GM12878 (cell line): ENCODE measurements around the gene METTL3. TPM values are rescaled to one million over a fixed set of nuclear protein-coding genes. Genes with fewer than 3 reads are reported as not detected.

Experiments used
- CEBPZ ChIP-seq: fragments of 150-350 bp; IDR thresholded peaks from 2 replicates; pipeline ENCODE4 v1.6.1; 2016; ENCODE audit warnings: low read depth, low read length
- FOXM1 ChIP-seq: IDR thresholded peaks from 2 replicates; pipeline ENCODE4 v1.6.1; 2012; ENCODE audit warnings: low read depth, mild to moderate bottlenecking, inconsistent platforms, low read length, moderate library complexity
- MTA2 ChIP-seq: fragments of 450-650 bp; IDR thresholded peaks from 2 replicates; pipeline ENCODE4 v1.6.1; 2016; ENCODE audit warnings: low read depth, mild to moderate bottlenecking, moderate library complexity
- RAD21 ChIP-seq: IDR thresholded peaks from 2 replicates; pipeline ENCODE4 v1.6.1; 2011; ENCODE audit warnings: mild to moderate bottlenecking, low read depth, low read length, moderate library complexity; ENCODE audit not compliant: insufficient read depth
- SMC3 ChIP-seq: IDR thresholded peaks from 2 replicates; pipeline ENCODE4 v1.6.1; 2011; ENCODE audit warnings: low read length, improper control_type of control experiment, borderline replicate concordance
- ZNF24 ChIP-seq: fragments of 450-650 bp; IDR thresholded peaks from 2 replicates; pipeline ENCODE4 v1.6.1; 2017; ENCODE audit warnings: antibody characterized with exemption, mild to moderate bottlenecking
- ZNF274 ChIP-seq: IDR thresholded peaks from one replicate; pipeline ENCODE4 v1.8.0; 2011; ENCODE audit not compliant: insufficient read length, insufficient read depth
- polyA plus RNA-seq, 11 experiments: library from polyadenylated mRNA; depleted of rRNA in 4 of 11; unstranded in 6 of 11; stranded (reverse) in 5 of 11; fragments of >200 nt; fragmentation: Nextera tagmentation in 4 of 11; fragmentation: Illumina TruSeq in 1 of 11; extraction: Ambion mirVana in 4 of 11; extraction: Trizol in 1 of 11; gene quantifications; 1 replicate in 1 of 11; 2 replicates in 10 of 11; pipeline versions ENCODE4 v1.2.1 to v1.2.3, GENCODE V29; 2011 to 2016; ENCODE audit warnings: inconsistent platforms in 2 of 11, missing spikeins in 2 of 11, low read depth in 1 of 11
- total RNA-seq, 4 experiments: library from RNA; depleted of rRNA in 3 of 4; stranded (reverse); fragments of >200 nt in 3 of 4; fragmentation: Illumina TruSeq in 1 of 4; extraction: Trizol in 1 of 4; gene quantifications; 2 replicates each; pipeline versions ENCODE4 v1.2.1 to v1.2.3, GENCODE V29; 2013 to 2021
- TF ChIP-seq, protein P1 (sequence below): fragments of 450-650 bp; IDR thresholded peaks from 2 replicates; pipeline ENCODE4 v1.6.1; 2017; ENCODE audit warnings: mild to moderate bottlenecking, moderate library complexity
- TF ChIP-seq, protein P2 (sequence below): fragments of 150-350 bp; IDR thresholded peaks from 2 replicates; pipeline ENCODE4 v1.6.1; 2014; ENCODE audit warnings: mild to moderate bottlenecking, low read depth, low read length
- TF ChIP-seq, protein P3 (sequence below): fragments of 450-650 bp; formaldehyde crosslinking; IDR thresholded peaks from 2 replicates; pipeline ENCODE4 v1.4.0; 2022; ENCODE audit warnings: mild to moderate bottlenecking, moderate library complexity
- TF ChIP-seq, protein P4 (sequence below): fragments of 450-650 bp; formaldehyde crosslinking; IDR thresholded peaks from 2 replicates; pipeline ENCODE4 v1.5.0; 2022; ENCODE audit warnings: mild to moderate bottlenecking, missing genetic modification characterization

Gene METTL3
- total and polyA plus RNA-seq, 10 of the 15 experiments (the other 5 are each of a cell fraction or from before 2014, with no cell fraction given), result 32.8 to 165 (median 65.5) TPM

DNA sequence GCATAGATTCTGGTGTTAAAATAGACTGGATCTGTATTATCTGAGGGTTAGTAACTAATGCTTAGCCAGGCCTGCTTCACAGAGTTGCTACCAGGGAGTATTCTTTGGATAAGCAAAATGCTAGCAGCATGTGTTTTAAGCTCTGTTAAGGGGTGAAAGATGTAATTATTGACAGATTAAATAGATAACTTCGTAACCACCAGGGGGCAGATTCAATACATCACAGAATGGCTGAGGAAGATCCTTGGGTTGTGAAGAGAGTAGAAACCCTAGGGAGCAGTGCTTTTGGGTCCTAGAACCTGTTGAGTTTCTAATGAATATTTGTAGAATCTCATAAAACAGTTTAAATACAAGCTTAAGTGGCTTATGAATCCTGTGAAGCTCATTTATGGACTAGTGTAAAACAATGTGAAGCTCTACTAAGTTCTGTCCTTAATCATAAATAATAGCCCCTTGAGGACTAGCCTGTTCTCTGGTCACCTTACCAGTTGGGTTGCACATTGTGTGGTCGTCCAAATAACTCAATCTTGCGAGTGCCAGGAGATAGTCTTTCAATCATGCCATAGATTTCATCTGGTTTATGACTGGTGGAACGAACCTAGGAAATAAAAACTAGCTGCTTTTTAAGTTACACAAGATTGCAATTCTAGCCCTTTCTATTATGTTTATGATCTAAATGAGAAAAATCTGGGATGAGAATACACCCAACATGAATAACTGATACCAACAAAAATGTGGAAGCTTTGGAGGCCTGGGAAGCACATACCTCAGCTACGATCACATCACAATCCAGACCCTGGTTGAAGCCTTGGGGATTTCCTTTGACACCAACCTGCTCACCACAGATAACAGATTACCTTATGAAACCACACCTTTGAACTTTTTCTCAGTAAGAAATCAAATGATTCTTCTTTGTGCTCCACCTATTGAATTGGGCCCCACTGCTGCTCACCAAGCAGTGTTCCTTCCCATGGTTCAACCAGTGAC is 12.3 kb downstream of the METTL3 start (continued):
- TF ChIP-seq CEBPZ (no peak), MTA2 (peak; percentile 39; the same call in 1 of the 2 replicates), FOXM1 (no peak), RAD21 (peak; percentile 74), SMC3 (peak; percentile 83; the same call in 1 of the 2 replicates), ZNF24 (0 out of 2 replicates have a peak, but pooled peaks have one; percentile 15), ZNF274 (no peak)
- TF ChIP-seq, protein P1, sequence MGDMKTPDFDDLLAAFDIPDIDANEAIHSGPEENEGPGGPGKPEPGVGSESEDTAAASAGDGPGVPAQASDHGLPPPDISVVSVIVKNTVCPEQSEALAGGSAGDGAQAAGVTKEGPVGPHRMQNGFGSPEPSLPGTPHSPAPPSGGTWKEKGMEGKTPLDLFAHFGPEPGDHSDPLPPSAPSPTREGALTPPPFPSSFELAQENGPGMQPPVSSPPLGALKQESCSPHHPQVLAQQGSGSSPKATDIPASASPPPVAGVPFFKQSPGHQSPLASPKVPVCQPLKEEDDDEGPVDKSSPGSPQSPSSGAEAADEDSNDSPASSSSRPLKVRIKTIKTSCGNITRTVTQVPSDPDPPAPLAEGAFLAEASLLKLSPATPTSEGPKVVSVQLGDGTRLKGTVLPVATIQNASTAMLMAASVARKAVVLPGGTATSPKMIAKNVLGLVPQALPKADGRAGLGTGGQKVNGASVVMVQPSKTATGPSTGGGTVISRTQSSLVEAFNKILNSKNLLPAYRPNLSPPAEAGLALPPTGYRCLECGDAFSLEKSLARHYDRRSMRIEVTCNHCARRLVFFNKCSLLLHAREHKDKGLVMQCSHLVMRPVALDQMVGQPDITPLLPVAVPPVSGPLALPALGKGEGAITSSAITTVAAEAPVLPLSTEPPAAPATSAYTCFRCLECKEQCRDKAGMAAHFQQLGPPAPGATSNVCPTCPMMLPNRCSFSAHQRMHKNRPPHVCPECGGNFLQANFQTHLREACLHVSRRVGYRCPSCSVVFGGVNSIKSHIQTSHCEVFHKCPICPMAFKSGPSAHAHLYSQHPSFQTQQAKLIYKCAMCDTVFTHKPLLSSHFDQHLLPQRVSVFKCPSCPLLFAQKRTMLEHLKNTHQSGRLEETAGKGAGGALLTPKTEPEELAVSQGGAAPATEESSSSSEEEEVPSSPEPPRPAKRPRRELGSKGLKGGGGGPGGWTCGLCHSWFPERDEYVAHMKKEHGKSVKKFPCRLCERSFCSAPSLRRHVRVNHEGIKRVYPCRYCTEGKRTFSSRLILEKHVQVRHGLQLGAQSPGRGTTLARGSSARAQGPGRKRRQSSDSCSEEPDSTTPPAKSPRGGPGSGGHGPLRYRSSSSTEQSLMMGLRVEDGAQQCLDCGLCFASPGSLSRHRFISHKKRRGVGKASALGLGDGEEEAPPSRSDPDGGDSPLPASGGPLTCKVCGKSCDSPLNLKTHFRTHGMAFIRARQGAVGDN, result peak; percentile 46; the same call in 1 of the 2 replicates
- TF ChIP-seq, protein P2, sequence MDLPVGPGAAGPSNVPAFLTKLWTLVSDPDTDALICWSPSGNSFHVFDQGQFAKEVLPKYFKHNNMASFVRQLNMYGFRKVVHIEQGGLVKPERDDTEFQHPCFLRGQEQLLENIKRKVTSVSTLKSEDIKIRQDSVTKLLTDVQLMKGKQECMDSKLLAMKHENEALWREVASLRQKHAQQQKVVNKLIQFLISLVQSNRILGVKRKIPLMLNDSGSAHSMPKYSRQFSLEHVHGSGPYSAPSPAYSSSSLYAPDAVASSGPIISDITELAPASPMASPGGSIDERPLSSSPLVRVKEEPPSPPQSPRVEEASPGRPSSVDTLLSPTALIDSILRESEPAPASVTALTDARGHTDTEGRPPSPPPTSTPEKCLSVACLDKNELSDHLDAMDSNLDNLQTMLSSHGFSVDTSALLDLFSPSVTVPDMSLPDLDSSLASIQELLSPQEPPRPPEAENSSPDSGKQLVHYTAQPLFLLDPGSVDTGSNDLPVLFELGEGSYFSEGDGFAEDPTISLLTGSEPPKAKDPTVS, result no peak
- TF ChIP-seq, protein P3, sequence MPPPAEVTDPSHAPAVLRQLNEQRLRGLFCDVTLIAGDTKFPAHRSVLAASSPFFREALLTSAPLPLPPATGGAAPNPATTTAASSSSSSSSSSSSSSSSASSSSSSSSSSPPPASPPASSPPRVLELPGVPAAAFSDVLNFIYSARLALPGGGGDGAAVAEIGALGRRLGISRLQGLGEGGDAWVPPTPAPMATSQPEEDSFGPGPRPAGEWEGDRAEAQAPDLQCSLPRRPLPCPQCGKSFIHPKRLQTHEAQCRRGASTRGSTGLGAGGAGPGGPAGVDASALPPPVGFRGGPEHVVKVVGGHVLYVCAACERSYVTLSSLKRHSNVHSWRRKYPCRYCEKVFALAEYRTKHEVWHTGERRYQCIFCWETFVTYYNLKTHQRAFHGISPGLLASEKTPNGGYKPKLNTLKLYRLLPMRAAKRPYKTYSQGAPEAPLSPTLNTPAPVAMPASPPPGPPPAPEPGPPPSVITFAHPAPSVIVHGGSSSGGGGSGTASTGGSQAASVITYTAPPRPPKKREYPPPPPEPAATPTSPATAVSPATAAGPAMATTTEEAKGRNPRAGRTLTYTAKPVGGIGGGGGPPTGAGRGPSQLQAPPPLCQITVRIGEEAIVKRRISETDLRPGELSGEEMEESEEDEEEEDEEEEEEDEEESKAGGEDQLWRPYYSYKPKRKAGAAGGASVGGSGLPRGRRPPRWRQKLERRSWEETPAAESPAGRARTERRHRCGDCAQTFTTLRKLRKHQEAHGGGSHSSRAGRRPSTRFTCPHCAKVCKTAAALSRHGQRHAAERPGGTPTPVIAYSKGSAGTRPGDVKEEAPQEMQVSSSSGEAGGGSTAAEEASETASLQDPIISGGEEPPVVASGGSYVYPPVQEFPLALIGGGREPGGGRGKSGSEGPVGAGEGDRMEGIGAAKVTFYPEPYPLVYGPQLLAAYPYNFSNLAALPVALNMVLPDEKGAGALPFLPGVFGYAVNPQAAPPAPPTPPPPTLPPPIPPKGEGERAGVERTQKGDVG (CRISPR knock-in tag), result no peak
- TF ChIP-seq, protein P4, sequence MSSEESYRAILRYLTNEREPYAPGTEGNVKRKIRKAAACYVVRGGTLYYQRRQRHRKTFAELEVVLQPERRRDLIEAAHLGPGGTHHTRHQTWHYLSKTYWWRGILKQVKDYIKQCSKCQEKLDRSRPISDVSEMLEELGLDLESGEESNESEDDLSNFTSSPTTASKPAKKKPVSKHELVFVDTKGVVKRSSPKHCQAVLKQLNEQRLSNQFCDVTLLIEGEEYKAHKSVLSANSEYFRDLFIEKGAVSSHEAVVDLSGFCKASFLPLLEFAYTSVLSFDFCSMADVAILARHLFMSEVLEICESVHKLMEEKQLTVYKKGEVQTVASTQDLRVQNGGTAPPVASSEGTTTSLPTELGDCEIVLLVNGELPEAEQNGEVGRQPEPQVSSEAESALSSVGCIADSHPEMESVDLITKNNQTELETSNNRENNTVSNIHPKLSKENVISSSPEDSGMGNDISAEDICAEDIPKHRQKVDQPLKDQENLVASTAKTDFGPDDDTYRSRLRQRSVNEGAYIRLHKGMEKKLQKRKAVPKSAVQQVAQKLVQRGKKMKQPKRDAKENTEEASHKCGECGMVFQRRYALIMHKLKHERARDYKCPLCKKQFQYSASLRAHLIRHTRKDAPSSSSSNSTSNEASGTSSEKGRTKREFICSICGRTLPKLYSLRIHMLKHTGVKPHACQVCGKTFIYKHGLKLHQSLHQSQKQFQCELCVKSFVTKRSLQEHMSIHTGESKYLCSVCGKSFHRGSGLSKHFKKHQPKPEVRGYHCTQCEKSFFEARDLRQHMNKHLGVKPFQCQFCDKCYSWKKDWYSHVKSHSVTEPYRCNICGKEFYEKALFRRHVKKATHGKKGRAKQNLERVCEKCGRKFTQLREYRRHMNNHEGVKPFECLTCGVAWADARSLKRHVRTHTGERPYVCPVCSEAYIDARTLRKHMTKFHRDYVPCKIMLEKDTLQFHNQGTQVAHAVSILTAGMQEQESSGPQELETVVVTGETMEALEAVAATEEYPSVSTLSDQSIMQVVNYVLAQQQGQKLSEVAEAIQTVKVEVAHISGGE (CRISPR knock-in tag), result no peak
